Measurements from ENCODE around the gene RELB.

- TF ChIP-seq EZH2 (IDR thresholded peaks at IDR 0.05; ENCODE audit: borderline replicate concordance, low read depth, low read length, severe bottlenecking) (no peak), CTCF (IDR thresholded peaks at IDR 0.05; ENCODE audit: borderline replicate concordance, extremely low read depth, low read length, poor library complexity, severe bottlenecking) (no peak)
Observed at GRCh38 chr19:45066921-45067661, 65.8 kb downstream of the RELB start.
